GM19395 (cell line): ENCODE measurements around the gene BRD3OS.

Experiments
- ATAC-seq: cut with Tn5 transposase; IDR thresholded peaks from one replicate; pipeline ENCODE4 v1.9.1; 2021; ENCODE audit warnings: mild to moderate bottlenecking, moderate library complexity; ENCODE audit not compliant: unreplicated experiment

BRD3OS gene

DNA sequence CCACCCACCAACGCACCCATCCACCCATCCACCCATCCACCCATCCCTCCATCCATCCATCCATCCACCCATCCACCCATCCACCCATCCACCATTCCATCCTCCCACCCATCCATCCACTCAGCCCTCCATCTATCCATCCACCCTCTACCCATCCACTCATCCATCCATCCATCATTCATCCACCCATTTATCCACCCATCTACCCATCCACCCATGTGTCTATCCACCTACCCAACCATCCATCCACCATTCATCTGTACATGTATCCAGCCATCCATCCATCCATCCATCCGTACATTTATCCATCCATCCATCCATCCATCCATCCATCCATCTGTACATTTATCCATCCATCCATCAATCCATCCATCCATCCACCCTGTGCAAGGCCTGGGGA, 22.0 kb upstream of the BRD3OS start:
- ATAC-seq: no peak

- no peak for ATAC-seq
Measured at GRCh38 chr9:134004131-134004873, 21.0 kb upstream of the BRD3OS start.

- ATAC-seq: no peak
Measured at GRCh38 chr9:134004881-134005280, 20.4 kb upstream of the BRD3OS start.

DNA sequence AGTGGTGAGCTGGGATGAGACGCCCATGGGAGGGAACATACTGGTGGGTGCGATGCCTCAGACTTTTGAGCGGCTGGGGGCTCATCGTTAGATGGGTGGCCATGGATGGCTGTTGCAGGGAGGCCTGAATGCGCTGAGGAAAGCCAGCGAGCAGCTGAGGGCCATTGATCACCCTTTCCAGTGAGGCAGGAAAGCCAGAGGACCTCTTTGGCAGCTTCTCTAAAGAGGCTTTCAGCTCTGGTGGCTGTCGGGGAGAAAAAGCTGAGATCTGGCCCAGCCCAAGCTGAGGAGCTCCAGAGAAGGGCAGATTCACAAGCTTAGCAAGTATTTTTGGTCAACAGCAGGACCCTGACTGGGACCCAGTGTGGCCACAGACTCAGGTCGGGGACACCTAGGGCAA, 19.9 kb upstream of the BRD3OS start:
- ATAC-seq: no peak

- no peak for ATAC-seq
Measured at GRCh38 chr9:134007150-134007549, 18.1 kb upstream of the BRD3OS start.

DNA sequence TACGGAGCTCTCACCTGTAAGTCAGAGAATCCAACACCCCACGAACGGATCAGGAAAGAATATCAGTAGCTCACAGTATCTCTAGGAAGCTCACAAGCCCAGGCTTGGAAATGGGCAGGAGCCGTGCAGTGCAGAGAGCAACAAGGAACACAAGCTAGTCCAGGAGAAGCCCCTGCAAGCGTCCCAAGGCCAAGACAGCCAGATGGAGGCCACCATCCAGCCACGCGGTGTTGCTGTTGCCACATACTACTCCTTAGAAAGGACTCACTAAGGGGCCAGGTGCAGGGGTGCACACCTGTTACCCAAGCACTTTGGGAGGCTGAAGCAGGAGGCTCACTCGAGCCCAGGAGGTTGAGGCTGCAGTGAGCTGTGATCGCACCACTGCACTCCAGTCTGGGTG, 17.7 kb upstream of the BRD3OS start:
- ATAC-seq: no peak

GRCh38 chr9:134010310-134011173, 14.7 kb upstream of the BRD3OS start:
- ATAC-seq: no peak

GRCh38 chr9:134011401-134011800, 13.9 kb upstream of the BRD3OS start:
- no peak for ATAC-seq

DNA sequence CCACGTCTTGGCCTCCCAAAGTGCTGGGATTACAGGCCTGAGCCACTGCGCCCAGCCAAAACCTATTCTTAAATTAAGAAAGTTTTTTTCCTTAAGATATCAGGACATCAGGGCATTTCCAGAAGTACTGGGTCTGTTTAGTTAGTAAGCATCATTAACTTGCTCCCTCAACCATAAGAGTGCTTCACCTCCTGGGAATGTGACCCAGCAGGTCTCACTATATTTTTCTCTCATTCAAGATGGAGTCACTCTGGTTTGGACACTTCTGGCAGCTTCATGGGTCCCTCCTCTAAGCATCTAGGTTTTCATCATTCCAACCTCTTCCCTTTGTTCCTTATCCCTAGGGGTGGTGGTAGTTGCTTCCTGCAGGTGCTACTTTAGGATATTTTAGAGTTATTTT, 10.3 kb upstream of the BRD3OS start:
- ATAC-seq: no peak

DNA sequence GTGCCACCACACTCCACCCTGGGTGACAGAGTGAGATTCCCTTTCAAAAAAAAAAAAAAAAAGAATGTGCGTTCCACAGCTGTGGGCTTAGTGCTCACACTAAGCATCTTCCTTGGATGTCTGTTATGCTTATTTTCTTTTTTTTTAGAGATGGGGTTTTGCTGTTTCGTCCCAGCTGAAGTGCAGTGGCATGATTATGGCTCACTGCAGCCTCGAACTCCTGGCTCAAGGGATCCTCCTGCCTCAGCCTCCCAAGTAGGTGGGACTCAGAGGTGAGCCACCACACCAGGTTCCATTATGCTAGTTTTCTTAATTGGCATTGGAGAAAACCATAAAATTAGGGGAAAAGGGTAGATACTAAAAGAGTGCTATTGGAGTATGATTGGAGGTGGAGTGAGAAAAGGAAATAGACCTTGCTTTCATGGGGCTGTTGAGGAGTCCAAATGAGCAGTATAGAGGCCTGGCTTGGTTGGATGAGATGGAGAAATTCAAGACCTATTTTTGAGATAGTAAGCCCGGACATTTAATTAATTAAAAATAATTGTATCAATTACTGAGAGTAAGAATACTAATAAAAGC, 978 bp upstream of the BRD3OS start:
- no peak for ATAC-seq

DNA sequence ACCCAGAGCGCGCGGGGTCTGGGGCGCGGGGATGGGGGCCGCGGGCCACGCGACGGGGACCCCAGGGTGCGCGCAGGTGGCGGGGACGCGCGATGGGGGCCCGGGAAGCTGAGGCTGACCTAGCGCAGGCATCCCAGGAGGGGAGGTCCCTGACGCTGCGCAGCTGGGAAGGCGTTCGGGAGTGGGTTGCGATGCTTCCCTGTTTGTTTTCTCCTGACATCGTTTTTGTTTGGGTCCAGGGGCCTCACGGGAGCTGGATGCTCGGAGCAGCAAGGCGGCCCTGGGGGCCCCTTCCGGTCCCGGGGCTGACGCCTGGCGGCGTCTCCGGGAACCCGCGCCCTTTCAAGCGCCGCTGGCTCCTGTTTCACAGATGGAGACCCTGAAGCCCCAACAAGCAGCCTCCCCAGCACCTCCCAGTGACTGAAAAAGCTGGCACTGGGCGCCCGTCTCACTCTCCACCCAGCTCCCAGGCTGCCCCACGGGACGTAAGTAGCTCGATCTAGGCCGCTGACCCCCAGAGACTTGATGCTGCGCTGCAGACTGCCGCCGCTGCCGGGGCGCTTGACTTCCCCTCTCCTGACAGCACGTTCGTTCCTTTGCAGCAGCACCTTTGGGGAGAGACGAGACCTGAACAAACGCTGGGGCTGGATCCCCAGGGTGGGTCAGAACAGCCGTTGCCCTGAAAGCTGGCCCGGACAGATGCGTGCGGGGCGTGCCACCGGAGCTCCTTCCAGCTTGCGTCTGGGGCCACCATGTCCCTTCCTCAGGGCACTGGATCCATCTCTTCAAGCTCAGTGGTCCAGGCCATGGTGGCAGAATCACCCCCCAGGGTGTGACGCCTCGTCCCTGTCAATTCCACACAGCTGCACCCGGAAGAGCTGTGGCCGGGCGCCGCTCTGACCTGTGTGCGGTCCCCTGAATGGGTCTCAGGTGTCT, 593 bp downstream of the BRD3OS start:
- peak; percentile 58 for ATAC-seq

DNA sequence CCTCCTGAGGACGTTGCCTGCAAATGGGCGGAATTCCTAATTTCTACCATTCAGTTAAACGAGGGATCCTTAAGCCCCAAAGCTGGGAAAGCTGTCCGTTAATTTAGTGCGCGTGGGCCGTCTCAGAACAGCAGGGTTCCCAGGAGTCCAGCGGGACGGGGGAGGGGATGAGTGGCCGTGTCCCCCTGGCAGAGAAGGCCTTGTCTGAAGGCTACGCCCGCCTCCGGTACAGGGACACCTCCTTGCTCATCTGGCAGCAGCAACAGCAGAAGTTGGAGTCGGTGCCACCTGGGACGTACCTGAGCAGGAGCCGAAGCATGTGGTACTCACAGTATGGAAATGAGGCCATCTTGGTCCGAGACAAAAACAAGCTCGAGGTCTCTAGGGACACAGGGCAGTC, 1.3 kb downstream of the BRD3OS start:
- no peak for ATAC-seq

DNA sequence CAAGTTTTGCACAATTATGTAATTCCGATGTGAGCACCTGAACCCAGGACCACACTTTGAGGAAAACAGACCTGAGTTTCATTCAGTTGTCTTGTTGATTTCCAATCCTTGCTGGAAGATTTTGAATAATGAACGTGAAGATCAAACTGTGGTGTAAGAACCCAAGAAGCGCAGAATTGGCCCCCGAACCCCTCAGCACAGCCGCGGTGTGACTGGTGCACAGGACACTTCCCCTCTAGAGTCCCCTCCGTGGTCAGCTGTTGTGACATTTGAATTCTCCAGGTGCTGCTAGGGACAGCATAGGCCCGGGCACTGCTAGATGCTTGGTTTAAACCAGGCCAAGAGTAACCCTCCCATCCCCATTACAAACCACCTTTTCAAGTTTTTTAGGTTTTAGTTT, 1.7 kb downstream of the BRD3OS start:
- ATAC-seq: no peak

DNA sequence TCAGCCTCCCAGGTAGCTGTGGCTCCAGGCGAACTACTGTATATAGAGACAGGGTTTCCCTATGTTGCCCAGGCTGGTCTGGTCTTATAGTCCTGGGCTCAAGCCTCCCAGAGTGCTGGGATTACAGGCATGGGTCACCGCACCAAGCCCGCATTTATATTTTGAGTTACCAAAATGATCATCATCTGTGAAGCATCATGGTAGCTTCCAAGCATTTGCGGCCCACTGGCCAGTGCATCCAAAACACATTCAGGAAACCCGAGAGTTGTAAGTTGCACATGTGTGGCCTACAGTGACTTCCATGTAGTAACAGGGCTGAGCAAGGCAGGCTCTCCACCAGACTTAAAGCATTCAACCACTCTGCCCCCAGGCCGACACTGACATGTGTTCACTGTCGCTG, 2.3 kb downstream of the BRD3OS start:
- ATAC-seq: no peak

DNA sequence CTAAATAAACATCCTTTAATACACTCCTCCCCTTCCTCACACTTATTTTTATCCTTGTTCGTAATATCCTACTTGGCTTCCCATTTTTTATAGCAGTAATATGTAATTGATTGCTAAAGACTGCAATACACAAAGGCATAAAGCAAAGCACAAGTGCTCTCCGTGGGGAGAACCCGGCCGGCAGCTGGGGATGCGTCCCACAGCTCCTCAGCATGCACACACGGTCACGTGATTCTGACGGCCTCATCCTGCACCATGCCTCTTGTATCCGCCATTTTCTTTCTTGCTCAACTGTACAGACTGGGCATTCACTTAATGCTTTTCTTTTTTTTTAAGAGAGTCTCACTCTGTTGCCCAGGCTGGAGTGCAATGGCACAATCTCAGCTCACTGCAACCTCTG, 2.8 kb downstream of the BRD3OS start:
- no peak for ATAC-seq

DNA sequence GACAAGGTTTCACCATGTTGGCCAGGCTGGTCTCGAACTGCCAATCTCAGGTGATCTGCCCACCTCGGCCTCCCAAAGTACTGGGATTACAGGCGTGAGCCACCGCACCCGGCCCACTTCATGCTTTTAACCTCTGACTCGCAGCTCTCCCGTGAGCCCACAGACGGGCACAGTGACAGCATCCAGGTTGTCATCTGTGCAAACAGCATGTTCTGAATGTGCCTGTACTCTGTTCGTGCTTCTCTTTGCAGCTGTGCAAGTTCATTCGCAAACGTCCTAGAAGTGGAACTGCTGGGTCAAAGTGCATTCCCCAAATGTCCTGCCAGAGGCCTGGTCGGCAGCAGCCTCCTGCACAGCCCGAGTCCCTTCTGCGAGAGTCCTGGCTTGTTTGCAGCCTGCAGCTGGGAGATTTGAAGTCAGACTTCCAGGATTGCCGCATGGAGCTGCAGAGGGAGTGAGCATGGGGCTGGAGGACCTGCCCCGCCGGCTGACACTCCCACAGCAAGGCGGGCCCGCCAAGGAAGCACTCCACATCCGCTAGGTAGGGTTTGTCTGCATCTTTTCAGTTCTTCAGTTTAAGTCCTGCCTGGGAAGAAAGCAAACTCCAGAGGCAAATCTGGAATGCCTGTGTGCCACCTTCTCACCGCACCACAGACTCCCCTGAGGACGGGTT, 3.4 kb downstream of the BRD3OS start:
- no peak for ATAC-seq

GRCh38 chr9:134029248-134030226, 4.3 kb downstream of the BRD3OS start:
- ATAC-seq: no peak

- no peak for ATAC-seq
Measured at GRCh38 chr9:134030821-134031470, 5.7 kb downstream of the BRD3OS start.

DNA sequence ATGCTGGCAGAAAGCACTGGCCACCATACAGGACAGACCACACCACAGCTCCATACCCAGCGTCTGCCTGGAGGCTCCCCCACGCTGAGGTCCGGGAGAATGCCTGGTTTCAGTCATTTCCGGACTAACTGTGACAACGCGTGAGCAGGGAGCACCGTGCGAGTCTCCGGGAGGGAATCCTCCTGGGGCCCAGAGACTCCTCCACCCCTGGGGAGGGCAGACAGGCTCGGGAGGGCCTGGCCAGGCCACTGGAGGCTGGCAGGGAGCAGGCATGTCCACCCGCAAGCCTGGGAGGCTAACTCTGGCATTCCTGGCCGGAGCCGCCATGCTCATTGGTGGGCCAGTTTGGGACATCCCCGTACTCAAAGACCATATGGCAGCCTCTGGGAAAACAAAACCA, 6.5 kb downstream of the BRD3OS start:
- ATAC-seq: no peak
